Measurements from ENCODE around the gene P2RX5.
"Not testable (repeated sequence)": the region's sequence is repeated elsewhere in the genome, so short reads cannot be mapped to it uniquely, and the experiment has no call there.

P2RX5 gene

GRCh38 chr17:3695723-3696411 lies at the start of gene P2RX5:
Gene P2RX5, minus strand, starts transcription at chr17:3696155. Its CDS starts 150 bp downstream, at chr17:3696005.
- no peak for DNase-seq (ENCODE audit: low read depth in 2 of 2, low spot score in 1 of 2)

- DNase-seq (ENCODE audit: low read depth in 2 of 2, low spot score in 1 of 2), result no peak
Observed at GRCh38 chr17:3745071-3745470, 49.1 kb upstream of the P2RX5 start.

GRCh38 chr17:3744014-3744413 lies 48.1 kb upstream of the P2RX5 start:
- no peak for DNase-seq (ENCODE audit: low read depth in 2 of 2, low spot score in 1 of 2)

GRCh38 chr17:3740611-3741073 lies 44.7 kb upstream of the P2RX5 start:
- DNase-seq (ENCODE audit: low read depth in 2 of 2, low spot score in 1 of 2), result no peak

- no peak for DNase-seq (ENCODE audit: low read depth in 2 of 2, low spot score in 1 of 2)
Observed at GRCh38 chr17:3739422-3740124, 43.6 kb upstream of the P2RX5 start.

- peak; percentile 44 to 72 for DNase-seq (ENCODE audit: low read depth in 2 of 2, low spot score in 1 of 2)
Observed at GRCh38 chr17:3738562-3739295, 42.8 kb upstream of the P2RX5 start.

GRCh38 chr17:3735515-3735914 lies 39.6 kb upstream of the P2RX5 start:
- no peak for DNase-seq (ENCODE audit: low read depth in 2 of 2, low spot score in 1 of 2)

- DNase-seq (ENCODE audit: low read depth in 2 of 2, low spot score in 1 of 2), result not testable (repeated sequence)
Observed at GRCh38 chr17:3734911-3735276, 38.9 kb upstream of the P2RX5 start.

GRCh38 chr17:3732210-3732621 lies 36.3 kb upstream of the P2RX5 start:
- no peak for DNase-seq (ENCODE audit: low read depth in 2 of 2, low spot score in 1 of 2)

GRCh38 chr17:3730881-3731429 lies 35.0 kb upstream of the P2RX5 start:
- DNase-seq (ENCODE audit: low read depth in 2 of 2, low spot score in 1 of 2), result no peak

- no peak for DNase-seq (ENCODE audit: low read depth in 2 of 2, low spot score in 1 of 2)
Observed at GRCh38 chr17:3729881-3730280, 33.9 kb upstream of the P2RX5 start.

GRCh38 chr17:3728099-3728498 lies 32.1 kb upstream of the P2RX5 start:
- DNase-seq (ENCODE audit: low read depth in 2 of 2, low spot score in 1 of 2), result not testable (repeated sequence)

- no peak for DNase-seq (ENCODE audit: low read depth in 2 of 2, low spot score in 1 of 2)
Observed at GRCh38 chr17:3727041-3727440, 31.1 kb upstream of the P2RX5 start.

GRCh38 chr17:3724378-3725077 lies 28.6 kb upstream of the P2RX5 start:
- no peak for DNase-seq (ENCODE audit: low read depth in 2 of 2, low spot score in 1 of 2)

GRCh38 chr17:3723556-3724377 lies 27.8 kb upstream of the P2RX5 start, which contains the start of gene HASPIN:
Gene HASPIN, plus strand, starts transcription at chr17:3723903. Its CDS starts 33 bp downstream, at chr17:3723936.
- peak; percentile 77 to 81 for DNase-seq (ENCODE audit: low read depth in 2 of 2, low spot score in 1 of 2)

- no peak for DNase-seq (ENCODE audit: low read depth in 2 of 2, low spot score in 1 of 2)
Observed at GRCh38 chr17:3723188-3723555, 27.2 kb upstream of the P2RX5 start.

GRCh38 chr17:3722716-3723115 lies 26.8 kb upstream of the P2RX5 start:
- no peak for DNase-seq (ENCODE audit: low read depth in 2 of 2, low spot score in 1 of 2)

GRCh38 chr17:3719265-3719664 lies 23.3 kb upstream of the P2RX5 start:
- no peak for DNase-seq (ENCODE audit: low read depth in 2 of 2, low spot score in 1 of 2)

GRCh38 chr17:3718201-3718600 lies 22.2 kb upstream of the P2RX5 start:
- DNase-seq (ENCODE audit: low read depth in 2 of 2, low spot score in 1 of 2), result no peak

- DNase-seq (ENCODE audit: low read depth in 2 of 2, low spot score in 1 of 2), result no peak
Observed at GRCh38 chr17:3715296-3715695, 19.3 kb upstream of the P2RX5 start.

Measured in stimulated activated CD8-positive, alpha-beta memory T cell treated with anti-CD3 and anti-CD28 coated beads, Interleukin-4, amount 100 ng/mL, for 4 hours (primary cell).